Activated naive CD8-positive, alpha-beta T cell treated with anti-CD3 and anti-CD28 coated beads for 36 hours (primary cell): ENCODE measurements around the gene CASZ1. TPM values are rescaled to one million over a fixed set of nuclear protein-coding genes. Genes with fewer than 3 reads are reported as not detected.

Experiments
- DNase-seq: peaks from one replicate; pipeline ENCODE4 v3.0.0; 2021
- H3K27ac Mint-ChIP-seq: one replicate; pipeline ENCODE4 v1.8.0; 2022; ENCODE audit warnings: mild to moderate bottlenecking, moderate library complexity, mixed read lengths
- H3K27me3 Mint-ChIP-seq: one replicate; pipeline ENCODE4 v1.8.0; 2022; ENCODE audit warnings: mild to moderate bottlenecking, mixed read lengths
- H3K36me3 Mint-ChIP-seq: one replicate; pipeline ENCODE4 v1.8.0; 2021; ENCODE audit warnings: mild to moderate bottlenecking, mixed read lengths
- H3K4me1 Mint-ChIP-seq: one replicate; pipeline ENCODE4 v1.8.0; 2021; ENCODE audit warnings: mixed read lengths
- H3K4me3 Mint-ChIP-seq: one replicate; pipeline ENCODE4 v1.8.0; 2022; ENCODE audit warnings: mild to moderate bottlenecking, moderate library complexity, mixed read lengths
- H3K9me3 Mint-ChIP-seq: one replicate; pipeline ENCODE4 v1.8.0; 2022; ENCODE audit warnings: mixed read lengths
- total RNA-seq, 2 experiments: library from RNA; stranded (reverse); gene quantifications; one replicate each; pipeline ENCODE4 v1.2.3, GENCODE V29; 2021

CASZ1 gene
- total RNA-seq, 2 experiments from 2014 or later: 2.2 to 2.3 TPM

DNA sequence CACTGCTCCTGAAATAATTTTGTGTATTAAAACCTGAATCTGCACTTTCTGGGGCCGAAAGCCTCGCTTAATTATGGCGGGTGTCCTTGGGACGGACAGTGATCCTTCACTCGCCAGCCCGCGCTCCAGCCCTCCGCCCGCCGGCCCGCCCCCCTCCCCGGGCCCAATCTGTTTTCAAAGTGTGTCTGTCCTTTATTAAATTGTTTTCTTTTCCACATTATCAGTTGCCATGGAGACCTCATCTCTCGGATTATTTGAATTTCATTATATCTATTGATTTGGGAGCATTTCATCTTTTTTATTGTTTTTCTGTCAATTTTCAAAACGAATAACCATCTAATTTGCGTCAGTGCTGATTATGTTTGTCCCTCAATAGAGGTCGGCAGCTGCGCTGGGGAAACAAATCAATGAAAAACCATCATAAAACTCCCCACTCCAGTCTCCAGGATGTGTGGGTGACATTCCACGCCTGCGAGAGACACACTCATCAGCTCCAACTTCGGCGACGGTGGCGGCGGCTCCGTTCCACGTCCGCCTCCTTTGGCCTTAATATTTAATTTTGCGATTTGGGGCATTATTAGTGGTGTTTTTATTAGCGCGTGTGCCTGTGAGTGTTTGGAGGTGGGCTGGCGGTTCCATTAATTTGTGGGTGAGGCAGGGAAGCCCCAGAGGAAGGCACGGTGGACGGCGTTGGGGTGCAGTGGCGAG is 123.9 kb downstream of the CASZ1 start:
- no peak for DNase-seq
- peaks cover 4% of the 10 kb centered on the region for H3K4me1 Mint-ChIP-seq
- H3K36me3 Mint-ChIP-seq: no peaks in the 10 kb centered on the region
- H3K9me3 Mint-ChIP-seq: no peaks in the 10 kb centered on the region
- no peaks in the 10 kb centered on the region for H3K27me3 Mint-ChIP-seq
- H3K27ac Mint-ChIP-seq: no peak overlapping the region
- no peak overlapping the region for H3K4me3 Mint-ChIP-seq

DNA sequence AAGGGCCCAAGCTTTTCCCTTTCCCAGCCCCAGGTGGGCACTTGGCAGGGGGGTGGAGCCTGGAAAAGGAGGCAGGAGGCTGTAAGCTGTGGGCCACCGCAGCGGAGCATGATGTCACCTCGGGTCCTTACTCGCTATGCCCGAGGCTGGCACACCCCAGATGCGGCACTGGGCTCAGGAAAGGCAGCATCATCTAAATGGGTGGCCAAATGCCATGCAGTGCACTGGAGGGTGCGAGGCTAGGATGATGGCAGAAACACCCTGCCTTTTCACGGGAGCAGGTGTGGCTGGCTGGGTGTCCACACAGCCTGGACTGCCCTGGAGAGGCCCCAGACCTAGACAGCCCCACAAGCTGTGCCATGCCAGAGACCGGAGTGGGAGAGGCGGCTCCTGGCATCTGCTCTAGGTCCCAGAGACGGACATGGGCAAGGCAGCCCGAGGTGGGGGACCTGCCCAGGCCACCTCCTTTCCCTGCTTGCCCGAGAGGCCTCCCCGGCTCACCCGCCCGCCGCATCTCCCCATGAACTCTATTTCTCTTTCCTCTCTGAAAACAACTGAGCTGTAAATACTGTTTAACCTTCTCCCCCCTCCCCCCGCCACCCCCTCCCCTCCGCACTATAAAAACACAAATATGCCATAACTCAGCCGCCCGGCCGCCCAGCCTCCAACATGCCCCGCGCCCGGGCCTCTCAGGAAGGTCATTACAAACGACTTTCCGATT is 124.7 kb downstream of the CASZ1 start:
- H3K4me3 Mint-ChIP-seq: no peak overlapping the region
- no peaks in the 10 kb centered on the region for H3K9me3 Mint-ChIP-seq
- H3K27ac Mint-ChIP-seq: no peak overlapping the region
- no peak for DNase-seq
- no peaks in the 10 kb centered on the region for H3K36me3 Mint-ChIP-seq
- H3K27me3 Mint-ChIP-seq: no peaks in the 10 kb centered on the region
- H3K4me1 Mint-ChIP-seq: peaks cover 1% of the 10 kb centered on the region

DNA sequence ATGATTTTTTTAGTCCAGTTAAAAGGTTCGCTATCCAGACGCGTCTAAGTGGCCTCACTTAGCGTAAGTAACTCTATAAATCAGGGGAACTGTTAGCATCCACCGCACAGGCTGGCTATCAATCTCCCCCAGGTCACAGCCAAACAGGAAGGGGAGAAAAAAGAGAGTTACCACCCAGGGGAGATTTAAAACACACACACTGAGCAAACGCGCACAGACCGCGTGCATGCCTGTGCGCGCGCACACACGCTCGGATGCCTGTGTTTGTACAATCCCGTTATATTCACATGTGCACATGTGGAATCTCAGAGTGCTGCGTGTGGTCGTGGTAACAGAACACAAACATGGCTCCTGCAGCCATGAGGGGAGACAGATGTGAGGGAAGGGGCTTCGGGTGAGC is 125.4 kb downstream of the CASZ1 start:
- Mint-ChIP-seq H3K4me3 (no peak overlapping the region), H3K9me3 (no peaks in the 10 kb centered on the region), H3K4me1 (peaks cover 1% of the 10 kb centered on the region), H3K36me3 (no peaks in the 10 kb centered on the region), H3K27ac (no peak overlapping the region), H3K27me3 (no peaks in the 10 kb centered on the region)
- DNase-seq: no peak

DNA sequence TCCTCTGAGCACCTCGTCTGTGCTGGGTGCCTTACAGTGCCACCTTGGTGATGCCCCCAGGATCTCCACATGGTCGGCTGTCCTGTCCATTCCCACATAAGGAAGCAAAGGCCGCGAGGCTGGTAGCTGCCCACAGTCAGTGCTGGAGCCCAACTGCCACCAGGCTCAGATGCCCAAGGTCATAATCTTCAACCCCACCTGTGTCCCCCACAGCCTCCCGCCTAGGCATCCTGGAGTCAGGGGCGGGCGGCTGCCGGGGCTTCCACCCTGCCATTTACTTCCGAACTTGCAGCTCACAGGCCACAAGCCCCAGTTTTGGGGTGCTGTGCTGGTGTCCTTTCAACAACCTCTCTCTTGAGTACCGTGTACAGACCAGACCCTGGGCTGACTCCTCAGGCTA is 126.3 kb downstream of the CASZ1 start:
- Mint-ChIP-seq H3K27me3 (no peaks in the 10 kb centered on the region), H3K36me3 (no peaks in the 10 kb centered on the region), H3K4me1 (peaks cover 1% of the 10 kb centered on the region), H3K27ac (no peak overlapping the region), H3K4me3 (no peak overlapping the region), H3K9me3 (no peaks in the 10 kb centered on the region)
- DNase-seq: no peak

DNA sequence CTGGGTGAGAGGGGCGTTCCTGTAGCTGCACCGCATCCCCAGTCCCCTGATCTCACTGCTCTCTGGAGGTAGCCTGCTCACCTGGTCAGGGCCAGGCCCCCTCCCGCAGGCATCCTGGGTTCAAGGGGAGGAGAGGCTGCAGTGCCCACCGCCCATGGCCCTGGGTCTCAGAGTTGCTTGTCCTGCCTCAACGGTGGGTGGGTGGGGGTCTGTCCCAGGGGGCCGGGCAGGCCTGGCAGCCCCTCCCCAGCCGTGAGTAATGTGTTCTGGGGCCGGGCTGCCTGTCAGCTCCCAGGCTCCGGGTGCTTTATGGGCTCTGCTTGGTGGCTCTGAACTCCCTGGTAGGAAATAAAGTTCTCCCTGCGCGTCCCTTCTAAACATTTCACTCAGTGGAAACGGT is 126.9 kb downstream of the CASZ1 start:
- H3K4me3 Mint-ChIP-seq: no peak overlapping the region
- no peaks in the 10 kb centered on the region for H3K9me3 Mint-ChIP-seq
- no peaks in the 10 kb centered on the region for H3K27me3 Mint-ChIP-seq
- peaks cover 1% of the 10 kb centered on the region for H3K4me1 Mint-ChIP-seq
- DNase-seq: no peak
- no peak overlapping the region for H3K27ac Mint-ChIP-seq
- no peaks in the 10 kb centered on the region for H3K36me3 Mint-ChIP-seq

DNA sequence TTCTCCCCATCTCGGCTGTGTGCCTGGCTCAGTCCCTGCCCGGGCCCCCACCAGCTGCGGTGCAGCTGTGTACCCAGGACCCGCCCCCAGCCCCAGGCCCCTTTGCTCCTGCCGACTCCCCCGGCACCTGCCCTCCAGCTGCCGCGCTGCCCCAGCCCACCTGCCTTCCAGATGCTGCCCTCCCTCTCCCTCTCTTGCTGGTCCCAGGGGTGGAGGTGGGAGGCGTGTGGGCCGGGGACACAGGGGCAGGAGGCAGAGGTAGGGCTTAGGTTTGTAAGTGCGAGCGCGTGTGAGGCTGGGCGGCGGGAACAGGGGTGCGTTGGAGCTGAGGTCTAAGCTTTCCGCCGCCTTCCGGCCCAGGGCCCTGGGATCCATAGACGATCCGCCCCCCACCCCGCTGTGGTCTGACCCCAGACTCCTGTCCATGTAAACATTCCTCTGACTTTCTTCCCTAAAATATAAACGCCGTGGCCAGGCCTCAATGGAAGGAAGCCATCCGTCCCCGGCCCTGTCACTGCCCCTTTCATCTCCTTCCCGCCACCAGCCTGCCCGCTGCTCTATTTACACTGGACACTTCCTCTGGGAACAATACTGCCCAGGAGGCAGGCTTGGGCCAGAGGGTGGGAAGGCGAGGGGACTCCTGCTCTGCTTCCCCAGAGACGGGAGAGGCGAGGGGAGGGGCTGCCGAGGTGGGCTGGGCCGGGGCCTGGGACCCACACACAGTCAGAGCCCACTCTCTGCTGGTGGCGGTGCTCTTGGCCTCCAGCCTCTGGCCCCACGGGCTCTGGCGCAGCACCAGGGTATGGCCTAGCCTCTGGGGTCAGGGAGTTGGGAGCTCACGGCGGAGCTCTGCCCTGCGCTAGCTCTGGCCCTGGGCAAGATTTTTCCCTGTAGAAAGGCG is 128.3 kb downstream of the CASZ1 start:
- peaks cover 1% of the 10 kb centered on the region for H3K4me1 Mint-ChIP-seq
- no peaks in the 10 kb centered on the region for H3K27me3 Mint-ChIP-seq
- DNase-seq: no peak
- no peaks in the 10 kb centered on the region for H3K9me3 Mint-ChIP-seq
- no peak overlapping the region for H3K27ac Mint-ChIP-seq
- no peak overlapping the region for H3K4me3 Mint-ChIP-seq
- no peaks in the 10 kb centered on the region for H3K36me3 Mint-ChIP-seq

DNA sequence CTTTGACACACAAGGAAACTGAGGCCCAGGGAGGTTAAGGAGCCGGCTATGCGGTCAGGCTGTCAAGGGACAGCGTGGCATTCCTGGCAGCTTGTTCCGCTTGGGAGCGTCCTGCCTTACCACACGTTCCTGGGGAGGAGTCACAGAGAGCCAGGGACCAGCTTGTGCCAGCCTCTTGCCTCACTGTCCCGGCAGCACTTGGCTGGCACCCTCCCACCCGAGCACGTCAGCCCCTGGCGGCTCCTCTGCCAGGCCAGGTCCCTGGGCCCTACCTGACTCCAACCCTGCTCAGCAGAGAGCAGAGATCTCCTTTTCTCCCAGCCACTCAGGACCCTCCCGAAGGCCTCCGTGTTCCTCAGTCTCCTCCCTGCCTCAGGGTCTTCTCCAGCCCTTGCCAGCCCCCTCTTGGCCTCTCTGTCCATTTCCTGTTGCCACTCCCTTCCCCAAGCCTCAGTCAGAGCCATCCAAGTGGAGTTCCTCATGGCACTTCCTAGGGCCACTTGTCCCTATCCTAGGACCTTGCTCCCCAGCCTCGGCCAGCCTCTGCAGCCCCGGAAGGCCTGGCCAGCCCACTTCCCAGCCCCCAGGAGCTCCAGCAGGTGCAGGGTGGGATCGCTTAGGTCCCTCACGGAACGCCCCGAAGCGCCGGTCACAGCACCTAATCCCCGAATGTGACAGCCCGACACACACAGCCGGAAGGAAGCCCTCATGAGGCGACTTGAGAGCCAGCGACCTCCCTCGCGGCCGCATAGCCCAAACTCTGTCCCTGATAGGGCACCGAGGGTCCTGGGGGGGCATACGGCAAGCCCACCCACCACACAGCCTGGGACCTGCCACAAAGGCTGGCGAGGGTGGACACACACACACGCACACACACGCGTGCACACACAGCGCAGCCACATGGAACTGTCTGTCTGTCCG is 130.3 kb downstream of the CASZ1 start:
- H3K27me3 Mint-ChIP-seq: no peaks in the 10 kb centered on the region
- no peak overlapping the region for H3K4me3 Mint-ChIP-seq
- H3K36me3 Mint-ChIP-seq: no peaks in the 10 kb centered on the region
- H3K9me3 Mint-ChIP-seq: no peaks in the 10 kb centered on the region
- H3K27ac Mint-ChIP-seq: no peak overlapping the region
- no peak for DNase-seq
- peaks cover 1% of the 10 kb centered on the region for H3K4me1 Mint-ChIP-seq

DNA sequence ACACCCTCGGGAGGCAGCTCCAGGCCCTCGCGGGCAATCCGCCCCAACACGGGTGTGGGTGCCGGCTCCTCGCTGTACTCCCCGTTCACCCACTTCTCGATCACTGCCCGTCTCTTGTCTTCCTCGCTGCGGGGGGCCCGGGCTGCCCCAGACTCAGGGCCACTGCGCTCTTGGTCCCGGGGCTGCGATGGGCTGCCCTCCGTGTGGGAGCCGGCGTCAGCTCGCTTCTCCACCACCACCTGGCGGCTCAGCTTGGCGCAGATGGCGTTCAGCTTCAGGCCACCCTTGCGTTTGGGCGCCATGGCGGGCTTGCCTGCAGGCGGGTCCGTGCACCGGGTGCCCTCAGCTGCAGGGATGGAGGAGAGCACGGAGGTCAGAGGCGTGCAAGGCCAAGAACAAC is 131.2 kb downstream of the CASZ1 start:
- no peaks in the 10 kb centered on the region for H3K4me1 Mint-ChIP-seq
- no peaks in the 10 kb centered on the region for H3K9me3 Mint-ChIP-seq
- H3K36me3 Mint-ChIP-seq: no peaks in the 10 kb centered on the region
- DNase-seq: no peak
- no peaks in the 10 kb centered on the region for H3K27me3 Mint-ChIP-seq
- no peak overlapping the region for H3K4me3 Mint-ChIP-seq
- H3K27ac Mint-ChIP-seq: no peak overlapping the region

DNA sequence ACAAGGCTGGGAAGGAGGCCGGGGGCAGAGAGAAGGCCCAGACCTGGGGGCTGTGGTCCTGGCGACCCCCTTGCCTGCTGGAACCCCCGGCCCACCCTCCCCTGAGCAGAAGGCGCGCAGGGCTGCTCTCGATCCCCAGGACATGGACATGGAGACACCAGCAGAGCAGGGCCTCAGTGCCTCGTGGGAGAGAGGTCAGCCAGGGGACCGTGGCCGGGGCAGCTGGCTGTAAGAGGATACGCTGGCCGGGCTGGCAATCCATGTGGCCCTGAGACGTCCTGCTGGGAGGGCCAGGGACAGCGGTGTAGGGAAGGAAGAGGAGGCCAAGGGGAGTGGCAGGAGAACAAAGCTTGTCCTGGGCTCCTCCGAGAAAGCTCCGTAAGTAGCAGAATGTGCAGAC is 132.2 kb downstream of the CASZ1 start:
- no peaks in the 10 kb centered on the region for H3K36me3 Mint-ChIP-seq
- no peak overlapping the region for H3K4me3 Mint-ChIP-seq
- no peaks in the 10 kb centered on the region for H3K4me1 Mint-ChIP-seq
- DNase-seq: no peak
- no peaks in the 10 kb centered on the region for H3K27me3 Mint-ChIP-seq
- no peaks in the 10 kb centered on the region for H3K9me3 Mint-ChIP-seq
- no peak overlapping the region for H3K27ac Mint-ChIP-seq

DNA sequence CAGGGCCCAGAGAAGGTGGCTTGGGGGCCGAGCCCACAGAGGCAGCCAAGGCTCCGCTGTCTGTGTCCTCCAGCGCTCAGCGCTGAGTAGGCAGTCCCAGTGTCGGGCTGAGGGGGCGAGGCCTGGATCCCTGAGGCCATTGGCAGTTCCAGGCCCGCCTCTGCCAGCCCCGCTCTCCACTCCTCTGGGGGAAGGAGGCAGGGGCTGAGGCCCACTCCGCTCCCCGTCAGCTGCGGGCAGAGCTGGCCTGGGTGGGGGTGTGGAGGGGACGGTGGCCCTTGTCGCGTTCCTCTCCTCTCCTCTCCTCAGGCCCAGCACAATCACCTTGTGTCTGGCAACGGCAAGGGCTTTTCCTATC is 132.8 kb downstream of the CASZ1 start:
- Mint-ChIP-seq H3K4me3 (no peak overlapping the region), H3K9me3 (no peaks in the 10 kb centered on the region), H3K36me3 (no peaks in the 10 kb centered on the region)

DNA sequence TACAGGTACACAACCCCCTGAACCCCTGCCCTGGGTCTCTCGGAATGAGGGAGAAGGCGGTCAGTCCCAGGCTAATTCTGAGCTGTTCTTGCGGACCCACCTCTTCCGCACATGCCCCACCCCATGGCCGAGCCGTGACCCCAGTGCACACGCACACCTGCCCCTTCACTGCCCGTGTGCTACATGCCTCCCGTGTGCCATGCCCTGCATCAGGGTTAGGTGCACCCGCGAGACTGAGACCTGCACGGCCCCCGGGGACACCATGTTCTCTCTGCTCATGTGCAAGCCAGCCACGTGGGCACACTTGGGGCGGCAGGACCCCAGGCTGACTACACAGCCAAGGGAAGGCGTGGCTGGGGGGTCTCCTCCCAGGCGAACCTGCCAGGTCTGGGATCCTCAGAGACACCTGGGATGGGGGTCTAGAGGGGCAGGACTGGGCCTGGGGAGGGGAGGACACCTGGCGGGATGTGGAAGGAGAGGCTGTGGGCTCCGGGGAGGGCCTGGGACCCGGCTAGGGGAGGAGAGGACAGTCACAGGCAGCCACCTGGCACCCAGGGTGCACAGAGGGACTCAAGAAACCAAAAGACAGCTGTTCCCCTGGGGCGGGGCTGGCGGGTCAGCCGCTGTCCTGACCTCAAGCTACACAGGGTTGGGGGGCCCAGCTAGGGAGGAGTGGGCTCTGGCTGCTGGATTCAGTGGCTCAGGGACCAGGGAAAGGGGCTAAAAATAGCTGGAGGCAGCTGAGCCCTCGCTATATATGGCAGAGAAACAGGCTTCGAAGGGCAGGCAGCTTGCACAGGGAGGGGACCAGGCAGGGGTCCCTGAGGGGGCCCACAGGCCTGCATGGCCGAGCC is 133.4 kb downstream of the CASZ1 start:
- Mint-ChIP-seq H3K27me3 (no peaks in the 10 kb centered on the region), H3K4me1 (no peaks in the 10 kb centered on the region), H3K36me3 (no peaks in the 10 kb centered on the region), H3K4me3 (no peak overlapping the region), H3K9me3 (no peaks in the 10 kb centered on the region), H3K27ac (no peak overlapping the region)
- no peak for DNase-seq

More for the DNA sequence above, 132.8 kb downstream of the CASZ1 start:
- no peak overlapping the region for H3K27ac Mint-ChIP-seq
- no peaks in the 10 kb centered on the region for H3K4me1 Mint-ChIP-seq
- no peaks in the 10 kb centered on the region for H3K27me3 Mint-ChIP-seq
- no peak for DNase-seq

DNA sequence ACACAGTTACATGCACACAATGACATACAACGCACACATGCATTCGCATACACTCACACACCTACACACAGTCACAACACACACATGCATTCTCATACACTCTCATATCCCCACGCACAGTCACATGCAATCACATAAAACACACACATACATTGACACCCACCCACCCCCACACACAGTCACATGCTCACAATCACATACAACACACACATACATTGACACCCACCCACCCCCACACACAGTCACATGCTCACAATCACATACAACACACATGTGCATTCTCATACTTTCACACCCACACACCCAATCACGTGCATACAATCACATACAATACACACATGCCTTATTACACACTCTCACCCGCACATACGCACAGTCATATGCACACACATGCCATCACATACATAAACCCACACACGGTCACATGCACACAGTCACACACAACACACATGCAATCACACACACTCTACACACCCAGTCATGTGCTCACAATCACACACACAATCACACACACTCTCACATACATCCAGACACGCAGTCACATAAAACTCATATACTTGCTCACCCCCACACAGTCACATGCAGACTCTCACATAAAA is 134.3 kb downstream of the CASZ1 start:
- Mint-ChIP-seq H3K27ac (no peak overlapping the region), H3K4me3 (no peak overlapping the region), H3K9me3 (no peaks in the 10 kb centered on the region), H3K27me3 (no peaks in the 10 kb centered on the region), H3K4me1 (no peaks in the 10 kb centered on the region), H3K36me3 (no peaks in the 10 kb centered on the region)
- DNase-seq: no peak

DNA sequence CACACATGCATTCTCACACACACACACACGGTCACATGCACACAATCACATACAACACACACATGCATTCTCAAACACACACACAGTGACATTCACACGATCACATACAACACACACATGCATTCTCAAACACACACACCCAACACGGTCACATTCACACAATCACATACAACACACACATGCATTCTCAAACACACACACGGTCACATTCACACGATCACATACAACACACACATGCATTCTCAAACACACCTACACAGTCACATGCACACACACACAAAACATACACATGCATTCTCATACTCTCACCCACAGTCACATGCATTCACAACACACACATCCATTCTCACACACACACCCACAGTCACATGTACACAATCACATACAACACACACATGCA is 135.0 kb downstream of the CASZ1 start:
- Mint-ChIP-seq H3K4me1 (no peaks in the 10 kb centered on the region), H3K27ac (no peak overlapping the region), H3K27me3 (no peaks in the 10 kb centered on the region), H3K9me3 (no peaks in the 10 kb centered on the region), H3K36me3 (no peaks in the 10 kb centered on the region), H3K4me3 (no peak overlapping the region)
- no peak for DNase-seq
